Central memory CD8-positive, alpha-beta T cell (primary cell): ENCODE results near the gene COIL.
A peak's percentile ranks its signal among the peaks of the same experiment; 100 is the strongest.
"Not testable (repeated sequence)": the region's sequence is repeated elsewhere in the genome, so short reads cannot be mapped to it uniquely, and the experiment has no call there.

Source experiments
- ATAC-seq: fragments of 150-1000 bp; cut with Tn5 transposase; replicated peaks from 2 replicates; pipeline ENCODE4 v1.10.0; 2022; ENCODE audit warnings: mild to moderate bottlenecking, moderate FRiP score, moderate number of reproducible peaks; ENCODE audit not compliant: poor library complexity, severe bottlenecking; ENCODE audit errors: extremely low read depth
- DNase-seq, 2 donors: peaks; one replicate each; pipeline ENCODE4 v3.0.0; 2021; ENCODE audit warnings: low spot score in 2 of 2
- H3K27ac Mint-ChIP-seq: one replicate; pipeline ENCODE4 v1.8.0; 2022; ENCODE audit warnings: low read depth, mild to moderate bottlenecking, moderate library complexity, mixed read lengths
- H3K27me3 Mint-ChIP-seq: one replicate; pipeline ENCODE4 v1.8.0; 2022; ENCODE audit warnings: mixed read lengths
- H3K36me3 Mint-ChIP-seq: one replicate; pipeline ENCODE4 v1.8.0; 2022; ENCODE audit warnings: mild to moderate bottlenecking, moderate library complexity, mixed read lengths; ENCODE audit not compliant: insufficient read depth
- H3K4me1 Mint-ChIP-seq: one replicate; pipeline ENCODE4 v1.8.0; 2022; ENCODE audit warnings: mixed read lengths
- H3K4me3 Mint-ChIP-seq: one replicate; pipeline ENCODE4 v1.8.0; 2022; ENCODE audit warnings: mild to moderate bottlenecking, moderate library complexity, mixed read lengths
- H3K9me3 Mint-ChIP-seq: one replicate; pipeline ENCODE4 v1.8.0; 2022; ENCODE audit warnings: mixed read lengths

Gene COIL

GRCh38 chr17:56938206-56938605 lies 22.6 kb downstream of the COIL start:
- not testable (repeated sequence) for H3K4me3 Mint-ChIP-seq, ATAC-seq, H3K9me3 Mint-ChIP-seq, H3K4me1 Mint-ChIP-seq, H3K27me3 Mint-ChIP-seq, DNase-seq, H3K27ac Mint-ChIP-seq
- H3K36me3 Mint-ChIP-seq = peaks cover 51% of the 10 kb centered on the region

- no peak for ATAC-seq
- H3K27ac Mint-ChIP-seq = no peak overlapping the region
- no peaks in the 10 kb centered on the region for H3K4me1 Mint-ChIP-seq
- no peaks in the 10 kb centered on the region for H3K9me3 Mint-ChIP-seq
- H3K4me3 Mint-ChIP-seq = no peak overlapping the region
- no peaks in the 10 kb centered on the region for H3K27me3 Mint-ChIP-seq
- no peak for DNase-seq
- H3K36me3 Mint-ChIP-seq = peaks cover 49% of the 10 kb centered on the region
Observed at GRCh38 chr17:56937687-56938086, 23.2 kb downstream of the COIL start.

- ATAC-seq = no peak
- Mint-ChIP-seq H3K4me1 (no peaks in the 10 kb centered on the region), H3K4me3 (no peak overlapping the region), H3K27me3 (no peaks in the 10 kb centered on the region), H3K27ac (no peak overlapping the region), H3K9me3 (no peaks in the 10 kb centered on the region), H3K36me3 (peaks cover 46% of the 10 kb centered on the region)
- no peak for DNase-seq
Observed at GRCh38 chr17:56936697-56937322, 24.0 kb downstream of the COIL start.

- DNase-seq (no peak), ATAC-seq (no peak)
- Mint-ChIP-seq H3K4me3 (no peak overlapping the region), H3K36me3 (peaks cover 34% of the 10 kb centered on the region), H3K4me1 (no peaks in the 10 kb centered on the region), H3K27ac (no peak overlapping the region), H3K27me3 (no peaks in the 10 kb centered on the region), H3K9me3 (no peaks in the 10 kb centered on the region)
Observed at GRCh38 chr17:56935461-56935860, 25.4 kb downstream of the COIL start.

GRCh38 chr17:56934280-56934679 lies 26.6 kb downstream of the COIL start:
- peaks cover 25% of the 10 kb centered on the region for H3K36me3 Mint-ChIP-seq

GRCh38 chr17:56933868-56934267 lies 27.0 kb downstream of the COIL start:
- no peak overlapping the region for H3K4me3 Mint-ChIP-seq
- DNase-seq (no peak), ATAC-seq (no peak)
- H3K36me3 Mint-ChIP-seq = peaks cover 22% of the 10 kb centered on the region
- H3K4me1 Mint-ChIP-seq = no peaks in the 10 kb centered on the region
- no peaks in the 10 kb centered on the region for H3K9me3 Mint-ChIP-seq
- H3K27ac Mint-ChIP-seq = peak overlapping the region; percentile 32
- H3K27me3 Mint-ChIP-seq = no peaks in the 10 kb centered on the region

More at GRCh38 chr17:56934280-56934679, 26.6 kb downstream of the COIL start:
- no peaks in the 10 kb centered on the region for H3K9me3 Mint-ChIP-seq
- ATAC-seq = peak; percentile 67
- no peaks in the 10 kb centered on the region for H3K27me3 Mint-ChIP-seq
- H3K4me3 Mint-ChIP-seq = no peak overlapping the region
- DNase-seq = no peak
- no peak overlapping the region for H3K27ac Mint-ChIP-seq
- no peaks in the 10 kb centered on the region for H3K4me1 Mint-ChIP-seq

- peaks cover 17% of the 10 kb centered on the region for H3K36me3 Mint-ChIP-seq
- ATAC-seq (no peak), DNase-seq (no peak)
- no peaks in the 10 kb centered on the region for H3K27me3 Mint-ChIP-seq
- peak overlapping the region; percentile 32 for H3K27ac Mint-ChIP-seq
- H3K4me3 Mint-ChIP-seq = no peak overlapping the region
- no peaks in the 10 kb centered on the region for H3K9me3 Mint-ChIP-seq
- no peaks in the 10 kb centered on the region for H3K4me1 Mint-ChIP-seq
Observed at GRCh38 chr17:56933151-56933745, 27.6 kb downstream of the COIL start.

- no peaks in the 10 kb centered on the region for H3K27me3 Mint-ChIP-seq
- H3K27ac Mint-ChIP-seq = no peak overlapping the region
- peaks cover 4% of the 10 kb centered on the region for H3K36me3 Mint-ChIP-seq
- ATAC-seq (no peak), DNase-seq (no peak)
- H3K4me3 Mint-ChIP-seq = no peak overlapping the region
- H3K9me3 Mint-ChIP-seq = no peaks in the 10 kb centered on the region
- no peaks in the 10 kb centered on the region for H3K4me1 Mint-ChIP-seq
Observed at GRCh38 chr17:56930739-56931337, 30.0 kb downstream of the COIL start.

GRCh38 chr17:56929362-56929969 lies 31.4 kb downstream of the COIL start:
- no peak overlapping the region for H3K4me3 Mint-ChIP-seq
- no peak overlapping the region for H3K27ac Mint-ChIP-seq
- no peaks in the 10 kb centered on the region for H3K9me3 Mint-ChIP-seq
- H3K27me3 Mint-ChIP-seq = no peaks in the 10 kb centered on the region
- no peak for DNase-seq
- no peaks in the 10 kb centered on the region for H3K4me1 Mint-ChIP-seq
- ATAC-seq = no peak
- H3K36me3 Mint-ChIP-seq = peaks cover 3% of the 10 kb centered on the region

- H3K27ac Mint-ChIP-seq = no peak overlapping the region
Observed at GRCh38 chr17:56928586-56928985, 32.3 kb downstream of the COIL start.

GRCh38 chr17:56926704-56927103 lies 34.1 kb downstream of the COIL start:
- Mint-ChIP-seq H3K27ac (no peak overlapping the region), H3K36me3 (no peaks in the 10 kb centered on the region), H3K9me3 (no peaks in the 10 kb centered on the region), H3K4me1 (no peaks in the 10 kb centered on the region), H3K27me3 (no peaks in the 10 kb centered on the region), H3K4me3 (no peak overlapping the region)
- DNase-seq (no peak), ATAC-seq (no peak)

More at GRCh38 chr17:56928586-56928985, 32.3 kb downstream of the COIL start:
- no peaks in the 10 kb centered on the region for H3K9me3 Mint-ChIP-seq
- no peaks in the 10 kb centered on the region for H3K4me1 Mint-ChIP-seq
- no peaks in the 10 kb centered on the region for H3K27me3 Mint-ChIP-seq
- ATAC-seq (no peak), DNase-seq (no peak)
- H3K4me3 Mint-ChIP-seq = no peak overlapping the region
- H3K36me3 Mint-ChIP-seq = no peaks in the 10 kb centered on the region

GRCh38 chr17:56926270-56926669 lies 34.6 kb downstream of the COIL start:
- no peak for DNase-seq
- Mint-ChIP-seq H3K9me3 (no peaks in the 10 kb centered on the region), H3K27ac (no peak overlapping the region), H3K4me1 (no peaks in the 10 kb centered on the region), H3K27me3 (no peaks in the 10 kb centered on the region), H3K36me3 (no peaks in the 10 kb centered on the region), H3K4me3 (no peak overlapping the region)
- ATAC-seq = no peak

GRCh38 chr17:56925088-56925487 lies 35.8 kb downstream of the COIL start:
- no peaks in the 10 kb centered on the region for H3K4me1 Mint-ChIP-seq
- no peak overlapping the region for H3K4me3 Mint-ChIP-seq
- no peak overlapping the region for H3K27ac Mint-ChIP-seq
- H3K27me3 Mint-ChIP-seq = no peaks in the 10 kb centered on the region
- ATAC-seq = no peak
- DNase-seq = no peak
- no peaks in the 10 kb centered on the region for H3K36me3 Mint-ChIP-seq
- H3K9me3 Mint-ChIP-seq = no peaks in the 10 kb centered on the region
